Osteoblast (primary cell): ENCODE results near the gene HYDIN. TPM values are rescaled to one million over a fixed set of nuclear protein-coding genes. Genes with fewer than 3 reads are reported as not detected.

Experiments used
- DNase-seq: peaks from one replicate; pipeline ENCODE4 v3.0.0; 2011; ENCODE audit warnings: low spot score, mixed read lengths; ENCODE audit not compliant: insufficient read length; ENCODE audit errors: missing footprints
- H2AFZ ChIP-seq: 2 replicates; pipeline ENCODE4 v1.6.0; 2011; ENCODE audit warnings: mild to moderate bottlenecking, low read length
- H3K27ac ChIP-seq: 2 replicates; pipeline ENCODE4 v1.5.1; 2011; ENCODE audit warnings: mild to moderate bottlenecking, low read depth, low read length, moderate library complexity
- H3K27me3 ChIP-seq: 2 replicates; pipeline ENCODE4 v1.6.0; 2012; ENCODE audit warnings: mild to moderate bottlenecking, control low read depth, inconsistent platforms, low read length, moderate library complexity; ENCODE audit not compliant: insufficient read depth
- H3K36me3 ChIP-seq: 2 replicates; pipeline ENCODE4 v1.5.1; 2011; ENCODE audit warnings: mild to moderate bottlenecking, low read length, control low read depth, moderate library complexity; ENCODE audit not compliant: insufficient read depth
- H3K4me1 ChIP-seq: 2 replicates; pipeline ENCODE4 v1.5.1; 2011; ENCODE audit warnings: mild to moderate bottlenecking, low read length, control low read depth, moderate library complexity; ENCODE audit not compliant: insufficient read depth
- H3K4me2 ChIP-seq: 2 replicates; pipeline ENCODE4 v1.6.0; 2011; ENCODE audit warnings: mild to moderate bottlenecking, low read length; ENCODE audit not compliant: insufficient read depth
- H3K4me3 ChIP-seq: fragments of 200-600 bp; sonication (generic); 3 replicates; pipeline ENCODE4 v1.5.1; 2012; ENCODE audit warnings: mild to moderate bottlenecking, low read length, inconsistent platforms; ENCODE audit not compliant: insufficient read depth
- H3K79me2 ChIP-seq: 2 replicates; pipeline ENCODE4 v1.6.0; 2012; ENCODE audit warnings: mild to moderate bottlenecking, low read length, control low read depth, inconsistent platforms; ENCODE audit not compliant: insufficient read depth
- H3K9me3 ChIP-seq: 2 replicates; pipeline ENCODE4 v1.5.1; 2011; ENCODE audit warnings: low read depth, low read length, control low read depth
- H4K20me1 ChIP-seq: 2 replicates; pipeline ENCODE4 v1.6.0; 2012; ENCODE audit warnings: mild to moderate bottlenecking, low read length, control low read depth; ENCODE audit not compliant: insufficient read depth
- CTCF ChIP-seq: IDR thresholded peaks from 2 replicates; pipeline ENCODE4 v1.5.1; 2011; ENCODE audit warnings: mild to moderate bottlenecking, low read depth, low read length, moderate library complexity; ENCODE audit errors: extremely low read depth
- total RNA-seq: library from RNA; depleted of rRNA; stranded (reverse); fragments of >200 nt; gene quantifications from 2 replicates; pipeline ENCODE4 v1.2.3, GENCODE V29; 2012

Gene HYDIN
- total RNA-seq, 1 donor: 2.9 TPM

GRCh38 chr16:70782237-70782636, 448.3 kb downstream of the HYDIN start:
- Histone ChIP-seq H3K9me3 (no peaks in the 10 kb centered on the region), H2AFZ (no peak overlapping the region), H3K27ac (no peak overlapping the region), H3K4me1 (peaks cover 10% of the 10 kb centered on the region), H3K4me3 (no peak overlapping the region), H3K27me3 (no peaks in the 10 kb centered on the region), H4K20me1 (no peaks in the 10 kb centered on the region), H3K79me2 (peaks cover 37% of the 10 kb centered on the region), H3K36me3 (peaks cover 56% of the 10 kb centered on the region), H3K4me2 (no peak overlapping the region)
- TF ChIP-seq CTCF: no peak
- DNase-seq: no peak

GRCh38 chr16:70781800-70782199, 448.7 kb downstream of the HYDIN start:
- peaks cover 56% of the 10 kb centered on the region for H3K36me3 ChIP-seq
- H3K79me2 ChIP-seq: peaks cover 33% of the 10 kb centered on the region
- DNase-seq: no peak
- H3K27me3 ChIP-seq: no peaks in the 10 kb centered on the region
- H3K4me3 ChIP-seq: no peak overlapping the region
- no peak for TF ChIP-seq CTCF
- H3K4me2 ChIP-seq: no peak overlapping the region
- H3K9me3 ChIP-seq: no peaks in the 10 kb centered on the region
- no peak overlapping the region for H3K27ac ChIP-seq
- H2AFZ ChIP-seq: no peak overlapping the region
- peaks cover 10% of the 10 kb centered on the region for H3K4me1 ChIP-seq
- H4K20me1 ChIP-seq: no peaks in the 10 kb centered on the region

- peaks cover 20% of the 10 kb centered on the region for H3K79me2 ChIP-seq
- H4K20me1 ChIP-seq: no peaks in the 10 kb centered on the region
- no peaks in the 10 kb centered on the region for H3K27me3 ChIP-seq
- no peak overlapping the region for H3K4me3 ChIP-seq
- DNase-seq: peak; percentile 56
- peaks cover 53% of the 10 kb centered on the region for H3K36me3 ChIP-seq
- peaks cover 10% of the 10 kb centered on the region for H3K4me1 ChIP-seq
- H3K9me3 ChIP-seq: no peaks in the 10 kb centered on the region
- no peak overlapping the region for H3K4me2 ChIP-seq
- H2AFZ ChIP-seq: no peak overlapping the region
- no peak for TF ChIP-seq CTCF
- no peak overlapping the region for H3K27ac ChIP-seq
Measured at GRCh38 chr16:70780546-70780945, 450.0 kb downstream of the HYDIN start.

GRCh38 chr16:70779361-70779760, 451.2 kb downstream of the HYDIN start:
- Histone ChIP-seq H3K27me3 (no peaks in the 10 kb centered on the region), H3K4me2 (no peak overlapping the region), H2AFZ (no peak overlapping the region), H3K27ac (no peak overlapping the region), H3K36me3 (peaks cover 42% of the 10 kb centered on the region), H3K4me3 (no peak overlapping the region), H3K9me3 (no peaks in the 10 kb centered on the region), H3K79me2 (peaks cover 10% of the 10 kb centered on the region), H4K20me1 (no peaks in the 10 kb centered on the region), H3K4me1 (peaks cover 10% of the 10 kb centered on the region)
- no peak for DNase-seq
- TF ChIP-seq CTCF: no peak
